Posterior vena cava (tissue), 2 donors: ENCODE results near the gene CCDC187. TPM values are rescaled to one million over a fixed set of nuclear protein-coding genes. Genes with fewer than 3 reads are reported as not detected.

Experiments
- DNase-seq: peaks from one replicate; pipeline ENCODE4 v3.0.0-alpha.2; 2020; ENCODE audit warnings: low spot score
- intact Hi-C, 2 donors: fragments of 100-400 bp; cut with DNase I; formaldehyde crosslinking; loops; one replicate each; pipeline versions ENCODE4 v1.14.1 to v1.14.2; 2022 to 2023
- total RNA-seq, 2 donors: library from RNA; stranded (reverse); fragmentation: NEBNext Ultra II Directional; extraction: Animal tissue kit (Norgen Biotek cat#: 25700); gene quantifications; one replicate each; pipeline ENCODE4 v1.2.1, GENCODE V29; 2021
- donor health status: DM: yes; HTN: yes; CAD: no.
- donor health status: DM: yes; HTN: yes; CAD: no.

Gene CCDC187
- total RNA-seq, 2 donors from 2014 or later: not detected

- DNase-seq: no peak
- intact Hi-C loops: no loop called here
These were observed 94.1 kb downstream of the CCDC187 start for GRCh38 chr9:136209786-136210185.

- intact Hi-C loops: no loop called here
- DNase-seq: no peak
These were observed 94.7 kb downstream of the CCDC187 start for GRCh38 chr9:136209232-136209631.

GRCh38 chr9:136208675-136209074, 95.2 kb downstream of the CCDC187 start:
- intact Hi-C loops: no loop called here
- DNase-seq: no peak

GRCh38 chr9:136207616-136208015, 96.3 kb downstream of the CCDC187 start:
- DNase-seq: no peak
- intact Hi-C loops: no loop called here

- no peak for DNase-seq
- intact Hi-C loops: no loop called here
These were observed 97.2 kb downstream of the CCDC187 start for GRCh38 chr9:136206602-136207275.

GRCh38 chr9:136205707-136205992, 98.2 kb downstream of the CCDC187 start:
- intact Hi-C loops: no loop called here

GRCh38 chr9:136204838-136205706, 98.8 kb downstream of the CCDC187 start, which contains the start of gene LHX3:
Gene LHX3 (minus strand): TSS chr9:136205128. CDS start chr9:136205012, 116 bp downstream.
- DNase-seq: no peak

More at GRCh38 chr9:136205707-136205992, 98.2 kb downstream of the CCDC187 start:
- DNase-seq: no peak

GRCh38 chr9:136204145-136204805, 99.6 kb downstream of the CCDC187 start:
- intact Hi-C loops: no loop called here
- DNase-seq: no peak

More at GRCh38 chr9:136204838-136205706, 98.8 kb downstream of the CCDC187 start, which contains the start of gene LHX3:
- intact Hi-C loops: no loop called here

- intact Hi-C loops: no loop called here
- DNase-seq: no peak
These were observed 100.3 kb downstream of the CCDC187 start for GRCh38 chr9:136203408-136204144.

GRCh38 chr9:136202454-136203407, 101.2 kb downstream of the CCDC187 start:
- DNase-seq: no peak
- intact Hi-C loops: no loop called here

GRCh38 chr9:136201609-136202453, 102.1 kb downstream of the CCDC187 start:
- no peak for DNase-seq

GRCh38 chr9:136201174-136201573, 102.7 kb downstream of the CCDC187 start:
- no peak for DNase-seq
- intact Hi-C loops: no loop called here

More at GRCh38 chr9:136201609-136202453, 102.1 kb downstream of the CCDC187 start:
- intact Hi-C loops: no loop called here

GRCh38 chr9:136200424-136200823, 103.5 kb downstream of the CCDC187 start:
- DNase-seq: no peak
- intact Hi-C loops: no loop called here
